NAMALWA (cell line): ENCODE results near the gene TRIM34.
"Not testable (repeated sequence)": the region's sequence is repeated elsewhere in the genome, so short reads cannot be mapped to it uniquely, and the experiment has no call there.

ENCODE experiments used
- DNase-seq: peaks from one replicate; pipeline ENCODE4 v3.0.0-alpha.2; 2015; ENCODE audit warnings: low spot score

TRIM34 gene

DNA sequence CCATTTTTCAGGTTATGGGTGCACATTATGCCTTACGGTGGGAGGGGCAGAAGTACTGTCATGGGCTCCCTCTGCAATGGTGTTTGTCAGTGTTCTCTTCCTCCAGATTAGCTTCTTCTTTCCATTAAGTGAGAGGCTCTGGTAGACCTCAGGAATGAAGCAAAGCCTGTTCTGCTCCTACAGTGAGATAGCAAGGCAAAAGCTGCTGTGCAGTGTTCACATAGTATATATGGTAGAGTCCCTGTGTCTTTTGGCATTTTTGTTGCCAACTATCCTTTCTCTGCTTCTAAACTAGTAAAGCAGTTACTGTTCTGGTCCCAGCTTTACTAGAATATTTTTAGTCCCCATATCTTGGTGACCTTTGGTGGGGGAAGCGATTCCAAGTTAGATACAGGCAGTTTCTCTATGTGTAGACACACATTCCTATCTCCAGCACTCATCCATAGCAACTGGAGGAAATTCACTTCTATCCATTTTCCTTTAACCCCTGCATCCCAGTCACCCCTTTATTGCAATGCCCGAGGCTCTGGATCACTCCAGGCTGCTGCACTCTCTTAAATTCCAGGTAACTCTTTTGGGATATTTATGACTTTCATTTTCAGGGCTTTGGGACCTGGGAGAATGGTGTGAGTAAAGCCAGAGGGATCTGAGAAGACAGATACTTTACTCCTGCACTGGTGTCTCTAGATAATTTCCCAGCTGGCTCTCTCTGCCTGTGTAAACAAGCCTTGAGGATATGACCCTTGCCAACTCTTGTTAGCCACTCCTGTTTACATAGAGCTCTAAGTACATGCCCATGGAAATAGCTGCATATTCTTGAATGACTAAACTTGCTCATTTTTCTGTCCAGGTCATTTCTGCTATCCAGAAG, 3.9 kb upstream of the TRIM34 start:
- DNase-seq, result no peak

DNA sequence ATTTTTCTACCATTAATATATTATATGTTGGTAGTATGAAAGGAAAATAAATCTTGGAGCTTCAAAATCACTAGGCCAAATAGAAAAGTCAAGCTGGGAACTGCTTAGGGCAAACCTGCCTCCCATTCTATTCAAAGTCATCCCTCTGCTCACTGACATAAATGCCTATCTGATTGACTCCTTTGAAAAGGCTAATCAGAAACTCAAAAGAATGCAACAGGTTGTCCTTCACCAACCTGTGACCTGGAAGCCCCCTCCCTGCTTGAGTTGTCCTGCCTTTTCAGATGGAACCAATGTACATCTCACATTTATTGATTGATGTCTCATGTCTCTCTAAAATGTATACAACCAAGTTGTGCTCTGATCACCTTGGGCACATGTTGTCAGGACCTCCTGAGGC, 3.2 kb upstream of the TRIM34 start:
- no peak for DNase-seq

DNA sequence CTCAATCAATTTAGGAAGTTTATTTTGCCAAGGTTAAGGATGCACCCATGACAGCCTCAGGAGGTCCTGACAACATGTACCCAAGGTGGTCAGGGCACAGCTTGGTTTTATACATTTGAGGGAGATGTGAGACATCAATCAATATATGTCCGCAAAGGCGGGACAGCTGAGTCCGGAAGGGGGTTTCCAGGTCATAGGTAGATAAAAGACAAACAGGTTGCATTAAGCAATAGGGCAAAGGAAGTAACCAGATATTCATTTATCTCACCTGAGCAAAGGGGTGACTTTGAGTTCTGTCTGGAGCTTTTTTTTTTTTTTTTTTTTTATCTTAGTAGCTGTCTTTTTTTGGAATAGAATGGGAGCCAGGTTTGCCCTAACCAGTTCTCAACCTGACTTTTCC, 2.0 kb upstream of the TRIM34 start:
- DNase-seq, result no peak

DNA sequence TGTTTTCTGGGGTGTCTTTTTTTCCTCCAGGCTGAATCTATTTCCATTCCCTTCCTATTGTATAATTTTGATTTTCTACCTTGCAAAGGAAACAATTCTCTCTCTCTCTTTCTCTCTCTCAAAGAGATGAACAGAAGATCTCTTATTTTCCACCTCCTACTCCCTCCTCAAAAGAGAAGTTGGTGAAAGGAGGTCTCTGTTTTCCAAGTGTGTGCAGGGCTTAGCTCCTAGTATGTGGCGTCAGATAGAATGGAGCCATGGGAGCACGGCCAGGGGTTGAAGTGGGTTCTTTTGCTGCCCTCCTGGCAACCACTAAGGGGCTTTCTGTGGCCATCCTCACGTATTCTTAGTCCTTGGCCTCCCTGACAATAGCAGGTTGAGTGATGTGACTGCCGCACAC, 480 bp downstream of the TRIM34 start:
- no peak for DNase-seq

DNA sequence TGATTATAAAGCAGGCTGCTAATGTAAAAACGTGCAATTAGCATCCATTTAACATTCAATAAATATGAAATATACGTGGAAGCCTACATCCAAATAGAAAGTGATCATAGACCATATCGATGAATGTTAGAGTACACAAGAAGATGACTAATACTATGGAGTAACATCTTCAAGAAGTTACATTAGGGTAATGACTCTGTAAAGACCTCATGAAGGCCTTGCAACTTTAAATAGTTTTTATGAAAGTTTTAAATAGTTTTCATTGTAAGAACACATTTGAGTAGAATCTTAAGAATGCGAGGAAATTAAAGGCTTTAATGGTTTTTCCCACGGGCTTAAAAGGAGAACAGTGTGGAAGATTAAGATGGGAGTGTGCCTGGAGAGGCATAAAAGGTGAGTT, 1.4 kb downstream of the TRIM34 start:
- DNase-seq, result no peak

DNA sequence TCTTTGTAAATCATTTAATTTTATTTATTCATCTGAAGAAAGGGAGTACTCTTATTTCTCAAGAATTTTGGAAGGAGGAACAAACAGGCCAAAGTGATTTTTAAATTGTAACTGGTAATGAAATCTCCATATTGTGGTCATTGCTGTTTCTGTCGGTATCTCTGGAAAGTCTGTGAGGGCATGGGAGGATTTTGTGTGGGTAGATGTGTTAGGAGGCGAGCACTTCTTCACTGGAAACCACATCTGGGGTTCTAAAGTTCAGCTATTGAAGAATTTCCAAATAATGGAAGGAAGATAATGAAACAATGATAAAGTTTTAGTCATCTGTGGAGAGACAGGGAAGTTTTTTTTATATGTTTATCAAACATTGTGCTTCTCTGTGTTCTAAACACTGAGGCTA, 6.6 kb downstream of the TRIM34 start:
- no peak for DNase-seq

DNA sequence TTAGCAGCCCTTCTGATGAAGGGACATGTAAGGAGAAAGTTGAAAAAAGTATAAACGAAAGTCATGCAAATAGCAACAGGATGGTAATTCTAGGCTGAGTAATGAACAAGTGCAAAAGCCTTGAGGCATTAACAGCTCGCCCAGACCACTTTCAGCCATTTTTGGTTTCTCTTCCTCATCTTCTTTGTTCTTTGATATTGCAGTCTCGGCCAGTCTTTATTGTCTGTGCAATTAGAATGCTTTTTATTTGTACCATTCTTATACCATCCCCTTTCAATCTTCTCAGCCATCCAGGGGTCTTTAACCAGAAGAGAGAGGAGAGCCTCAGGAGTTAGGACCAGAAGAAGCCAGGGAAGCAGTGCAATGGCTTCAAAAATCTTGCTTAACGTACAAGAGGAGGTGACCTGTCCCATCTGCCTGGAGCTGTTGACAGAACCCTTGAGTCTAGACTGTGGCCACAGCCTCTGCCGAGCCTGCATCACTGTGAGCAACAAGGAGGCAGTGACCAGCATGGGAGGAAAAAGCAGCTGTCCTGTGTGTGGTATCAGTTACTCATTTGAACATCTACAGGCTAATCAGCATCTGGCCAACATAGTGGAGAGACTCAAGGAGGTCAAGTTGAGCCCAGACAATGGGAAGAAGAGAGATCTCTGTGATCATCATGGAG, 7.3 kb downstream of the TRIM34 start:
- DNase-seq, result peak; percentile 49

DNA sequence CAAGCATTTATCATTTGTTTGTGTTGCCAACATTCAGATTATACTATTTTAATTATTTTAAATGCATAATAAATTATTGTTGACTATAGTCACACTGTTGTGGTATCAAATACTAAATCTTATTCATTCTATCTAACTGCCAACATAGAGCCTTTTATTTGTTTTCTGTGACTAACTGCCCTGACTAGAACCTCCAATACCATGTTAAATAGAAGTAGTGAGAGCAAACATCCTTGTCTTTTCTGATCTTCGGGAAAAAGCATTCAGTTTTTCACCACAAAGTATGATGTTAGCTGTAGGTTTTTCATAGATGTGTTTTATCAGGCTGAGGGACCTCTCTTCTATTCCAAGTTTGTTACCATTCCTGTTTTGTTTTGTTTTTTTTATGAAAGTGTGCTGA, 15.2 kb downstream of the TRIM34 start:
- no peak for DNase-seq

DNA sequence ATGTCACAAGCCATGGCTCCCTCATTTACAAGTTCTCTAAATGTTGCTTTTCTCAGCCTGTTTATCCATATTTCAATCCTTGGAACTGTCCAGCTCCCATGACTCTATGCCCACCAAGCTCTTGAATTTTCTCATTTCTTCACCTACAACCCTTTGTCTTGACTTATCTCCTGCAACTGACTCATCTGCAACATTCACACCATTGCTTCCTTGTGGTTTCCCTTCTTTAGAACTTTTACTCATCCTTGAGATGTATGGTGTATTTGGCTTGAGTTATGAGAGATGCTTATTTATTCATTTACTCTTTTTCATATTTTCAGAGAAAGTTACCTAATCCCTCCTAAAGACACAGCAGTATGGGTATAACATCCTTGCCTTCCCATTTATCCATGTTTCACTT, 18.8 kb downstream of the TRIM34 start:
- DNase-seq, result no peak

DNA sequence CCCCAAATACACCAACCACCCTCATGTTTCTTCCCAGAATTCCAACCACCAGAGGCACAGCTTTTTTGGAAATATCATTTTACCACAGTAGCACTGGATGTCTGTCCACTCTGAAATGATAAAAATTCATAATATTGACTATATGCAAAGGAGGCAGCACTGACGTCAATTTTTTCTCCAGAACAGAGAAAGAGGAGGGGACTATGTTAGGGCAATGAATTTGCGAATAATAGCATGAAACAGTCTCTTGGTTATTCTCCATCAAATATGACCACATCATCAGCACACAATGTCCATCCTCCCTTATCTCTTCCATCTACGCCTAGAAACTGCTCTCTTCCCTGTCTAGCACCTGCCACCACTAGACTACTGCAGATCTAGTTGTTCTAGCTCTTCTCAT, 21.3 kb downstream of the TRIM34 start:
- DNase-seq, result no peak

DNA sequence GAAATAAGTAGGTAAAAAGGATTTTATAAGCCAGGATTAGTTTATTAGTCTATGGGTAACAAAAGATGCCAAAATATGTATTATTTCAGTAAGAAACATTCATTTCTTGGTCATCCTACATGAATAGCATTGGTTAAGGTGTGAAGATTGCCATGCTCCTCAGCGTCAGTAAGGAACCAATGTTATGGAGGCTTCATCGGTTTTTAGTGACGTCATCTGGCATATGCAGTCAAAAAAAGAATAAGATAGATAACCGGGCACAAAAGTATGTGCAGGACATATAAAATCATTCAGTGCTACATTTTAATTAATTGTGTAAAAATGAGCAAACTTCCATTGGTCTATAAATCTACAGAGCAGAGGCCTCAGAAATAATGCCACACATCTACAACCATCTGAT, 30.7 kb downstream of the TRIM34 start:
- no peak for DNase-seq

DNA sequence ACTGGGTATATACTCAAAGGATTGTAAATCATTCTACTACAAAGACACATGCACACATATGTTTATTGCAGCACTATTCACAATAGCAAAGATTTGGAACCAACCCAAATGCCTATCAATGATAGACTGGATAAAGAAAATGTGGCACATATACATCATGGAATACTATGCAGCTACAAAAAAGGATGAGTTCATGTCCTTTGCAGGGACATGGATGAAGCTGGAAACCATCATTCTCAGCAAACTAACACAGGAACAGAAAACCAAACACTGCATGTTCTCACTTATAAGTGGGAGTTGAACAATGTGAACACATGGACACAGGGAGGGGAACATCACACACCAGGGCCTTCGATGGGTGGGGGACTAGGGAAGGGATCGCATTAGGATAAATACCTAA, 32.2 kb downstream of the TRIM34 start:
- not testable (repeated sequence) for DNase-seq

DNA sequence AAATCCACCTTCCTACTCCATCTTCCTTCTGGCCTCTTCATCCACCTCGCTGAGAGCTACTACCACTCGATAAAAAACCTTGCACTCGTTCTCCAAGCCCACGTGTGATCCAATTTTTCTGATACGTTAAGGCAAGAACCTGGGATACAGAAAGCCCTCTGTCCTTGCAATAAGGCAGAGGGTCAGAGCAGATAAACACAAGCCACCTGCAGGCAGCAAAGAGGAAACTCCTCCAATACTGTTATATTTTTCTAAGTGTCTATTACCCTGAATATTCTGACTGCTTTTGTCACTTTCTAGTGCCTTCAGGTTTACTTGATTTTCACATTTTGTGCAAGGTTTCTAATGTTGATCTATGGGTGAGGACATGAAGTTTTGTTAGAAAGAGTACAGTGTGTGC, 33.5 kb downstream of the TRIM34 start:
- no peak for DNase-seq

DNA sequence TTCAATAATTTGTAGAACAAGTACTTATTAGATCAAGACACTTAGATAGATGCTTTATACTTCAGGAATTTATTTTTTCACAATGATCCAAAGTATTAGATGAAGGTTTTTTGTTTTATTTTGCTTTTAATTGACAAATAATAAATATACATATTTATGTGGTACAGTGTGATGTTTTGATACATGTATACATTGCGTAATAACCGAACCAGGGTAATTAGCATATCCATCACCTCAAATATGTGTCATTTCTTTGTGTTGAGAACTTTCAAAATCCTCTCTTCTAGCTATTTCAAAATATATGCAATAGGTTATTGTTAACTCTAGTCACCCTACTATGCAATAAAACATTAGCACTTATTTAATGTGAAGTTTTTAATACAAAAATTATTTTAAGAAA, 38.7 kb downstream of the TRIM34 start:
- DNase-seq, result no peak

DNA sequence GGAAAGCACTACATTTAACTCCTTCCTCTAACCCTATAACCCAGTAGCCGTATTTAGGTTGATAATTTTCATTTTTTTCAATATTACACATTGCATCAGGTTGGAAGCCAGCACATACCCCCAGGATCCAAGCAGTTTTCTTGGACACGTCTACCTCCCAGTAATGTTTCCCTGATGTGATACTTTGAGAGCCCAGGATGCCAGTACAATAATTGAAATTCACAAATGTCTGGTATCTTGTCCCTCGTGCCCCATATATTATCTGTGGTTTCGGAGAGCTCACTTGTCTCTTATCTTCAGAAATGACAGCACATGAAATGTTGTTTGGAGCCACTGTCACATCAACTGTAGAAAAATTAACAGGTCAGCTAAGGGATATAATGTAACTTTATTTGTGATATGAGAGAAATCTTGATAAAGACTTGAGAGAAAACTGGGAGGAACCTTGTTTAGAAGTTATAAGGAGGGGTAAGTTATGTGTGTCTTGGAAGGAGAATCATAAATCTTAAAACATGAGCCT, 40.3 kb downstream of the TRIM34 start:
- no peak for DNase-seq

DNA sequence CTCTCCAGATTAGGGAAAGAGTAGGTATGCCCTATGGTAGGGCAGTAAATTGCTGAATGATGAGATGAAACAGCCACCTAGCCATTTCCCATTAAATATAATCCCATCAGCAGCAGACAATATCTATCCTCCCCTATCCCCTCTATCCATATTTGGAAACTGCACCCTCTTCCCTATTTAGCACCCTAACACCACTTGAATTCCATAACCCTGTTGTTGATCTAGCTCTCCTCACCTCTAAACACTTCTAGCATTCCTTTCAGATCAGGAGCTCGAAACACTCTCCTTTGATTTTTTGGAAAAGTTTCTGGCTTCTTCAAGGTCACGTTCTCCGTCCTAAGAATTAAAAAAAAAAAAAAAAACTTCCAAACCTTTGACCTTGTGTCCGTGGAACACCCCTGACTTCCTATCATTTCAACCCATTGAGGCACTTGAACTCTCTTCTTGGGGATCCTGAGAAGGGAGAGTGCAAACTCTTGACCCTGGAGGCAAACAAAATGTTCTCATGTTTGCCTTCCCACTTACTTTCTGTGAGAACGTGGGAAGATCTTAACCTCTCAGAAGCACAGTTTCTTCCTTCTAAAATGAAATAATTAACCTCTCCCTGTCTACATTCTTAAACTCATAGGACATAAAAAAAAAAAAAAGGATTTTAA, 41.1 kb downstream of the TRIM34 start:
- no peak for DNase-seq

DNA sequence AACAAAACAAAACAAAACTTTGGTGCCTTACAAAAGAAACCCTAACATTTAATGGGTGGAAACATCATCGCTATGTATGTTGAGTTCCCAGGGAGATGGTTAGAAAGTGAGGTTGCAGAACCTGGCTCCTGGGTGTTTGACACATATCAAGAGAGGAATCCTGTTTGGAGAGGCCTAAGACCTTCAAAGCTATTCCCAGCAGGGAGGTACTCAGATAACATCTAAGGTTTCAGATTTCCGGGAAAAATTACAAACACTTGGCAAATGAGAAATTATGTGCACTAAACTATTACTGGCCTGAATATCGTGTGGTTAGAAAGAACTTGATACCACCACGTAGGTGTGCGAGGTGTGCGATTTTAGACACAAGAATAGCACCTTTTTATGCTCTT, 41.6 kb downstream of the TRIM34 start:
- no peak for DNase-seq

DNA sequence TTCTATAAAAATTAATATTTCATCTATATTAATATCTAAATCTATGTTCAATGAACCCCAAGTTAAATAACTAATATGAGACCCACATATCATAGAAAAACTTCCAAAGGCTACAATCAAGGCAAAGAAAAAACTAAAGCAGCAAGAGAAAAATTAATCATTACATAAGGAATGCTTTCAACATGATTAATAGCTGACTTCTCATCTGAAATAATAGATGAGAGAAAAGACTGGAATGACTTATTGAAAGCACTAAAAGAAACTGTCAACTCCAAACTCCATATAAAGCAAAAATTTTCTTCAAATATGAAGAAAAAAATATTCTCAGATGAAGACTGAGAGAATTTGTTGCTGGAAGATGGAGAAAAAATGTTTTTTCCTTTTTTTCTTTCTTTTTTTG, 47.0 kb downstream of the TRIM34 start:
- no peak for DNase-seq

DNA sequence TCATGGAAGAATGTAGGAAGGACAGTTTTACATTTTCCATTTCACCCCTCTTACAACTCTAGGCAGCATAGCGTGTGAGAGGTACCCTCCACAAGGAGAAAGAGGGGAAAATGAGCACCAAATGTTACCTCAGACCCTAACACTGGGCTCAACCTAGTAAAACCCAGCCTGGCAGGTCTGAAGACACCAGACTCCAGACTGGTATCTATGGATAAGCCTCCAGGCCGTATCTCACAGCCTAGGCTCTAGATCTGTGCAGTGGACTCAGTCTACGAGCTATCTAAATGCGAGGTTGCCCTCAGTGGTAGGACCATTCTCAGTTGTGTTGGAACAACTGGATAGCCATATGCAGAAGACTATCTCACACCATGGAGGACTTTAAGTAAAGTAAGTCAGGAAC, 49.6 kb downstream of the TRIM34 start:
- DNase-seq, result no peak

DNA sequence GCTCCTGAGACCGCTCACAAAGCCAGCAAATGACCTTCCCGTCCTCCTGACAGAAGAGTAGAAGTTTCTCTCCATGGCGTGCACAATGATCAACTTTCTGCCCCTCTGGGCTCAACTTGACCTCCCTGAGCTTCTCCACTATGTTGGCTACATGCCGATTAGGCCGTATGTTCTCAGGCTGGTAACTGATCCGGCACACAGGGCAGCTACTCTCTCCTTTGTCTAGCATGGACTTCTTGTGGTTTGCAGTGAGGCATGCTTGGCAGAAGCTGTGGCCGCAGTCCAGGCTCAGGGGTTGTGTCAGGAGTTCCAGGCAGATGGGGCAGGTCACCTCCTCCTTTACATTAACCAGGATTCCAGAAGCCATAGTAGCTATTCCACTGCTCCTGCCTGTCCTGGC, 55.0 kb downstream of the TRIM34 start:
- no peak for DNase-seq

DNA sequence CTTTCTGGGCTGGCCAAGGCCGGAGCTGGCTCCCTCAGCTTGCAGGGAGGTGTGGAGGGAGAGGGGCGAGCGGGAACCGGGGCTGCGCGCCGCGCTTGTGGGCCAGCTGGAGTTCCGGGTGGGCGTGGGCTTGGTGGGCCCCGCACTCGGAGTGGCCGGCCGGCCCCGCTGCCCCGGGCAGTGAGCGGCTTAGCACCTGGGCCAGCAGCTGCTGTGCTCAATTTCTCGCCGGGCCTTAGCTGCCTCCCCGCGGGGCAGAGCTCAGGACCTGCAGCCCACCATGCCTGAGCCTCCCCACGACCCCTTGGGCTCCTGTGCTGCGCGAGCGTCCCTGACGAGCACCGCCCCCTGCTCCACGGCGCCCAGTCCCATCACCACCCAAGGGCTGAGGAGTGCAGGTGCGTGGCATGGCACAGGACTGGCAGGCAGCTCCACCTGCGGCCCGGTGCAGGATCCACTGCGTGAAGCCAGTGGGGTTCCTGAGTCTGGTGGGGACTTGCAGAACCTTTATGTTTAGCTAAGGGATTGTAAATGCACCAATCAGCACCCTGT, 58.2 kb downstream of the TRIM34 start:
- not testable (repeated sequence) for DNase-seq

DNA sequence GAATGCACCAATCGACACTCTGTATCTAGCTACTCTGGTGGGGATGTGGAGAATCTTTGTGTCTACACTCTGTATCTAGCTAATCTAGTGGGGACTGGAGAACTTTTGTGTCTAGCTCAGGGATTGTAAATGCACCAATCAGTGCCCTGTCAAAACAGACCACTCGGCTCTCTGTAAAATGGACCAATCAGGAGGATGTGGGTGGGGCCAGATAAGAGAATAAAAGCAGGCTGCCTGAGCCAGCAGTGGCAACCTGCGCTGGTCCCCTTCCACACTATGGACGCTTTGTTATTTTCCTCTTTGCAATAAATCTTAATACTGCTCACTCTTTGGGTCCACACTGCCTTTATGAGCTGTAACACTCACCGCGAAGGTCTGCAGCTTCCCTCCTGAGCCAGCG, 58.8 kb downstream of the TRIM34 start:
- DNase-seq, result not testable (repeated sequence)
